ENCODE data around the gene BGLAP.

GRCh38 chr1:156276532-156276931, 34.5 kb downstream of the BGLAP start:
- TF ChIP-seq ZFP36 (IDR thresholded peaks at IDR 0.05; ENCODE audit: borderline replicate concordance, low read depth, low read length, partially characterized antibody) (no peak), U2AF2 (IDR thresholded peaks at IDR 0.05; ENCODE audit: low read depth, low read length) (no peak), HCFC1 (IDR thresholded peaks at IDR 0.05; ENCODE audit: low read depth, low read length) (no peak), ZSCAN30 (CRISPR knock-in tag; IDR thresholded peaks at IDR 0.05) (no peak), SP1 (IDR thresholded peaks at IDR 0.05) (no peak), SP1 (CRISPR knock-in tag; IDR thresholded peaks at IDR 0.05) (no peak)
- TF ChIP-seq, protein P1, sequence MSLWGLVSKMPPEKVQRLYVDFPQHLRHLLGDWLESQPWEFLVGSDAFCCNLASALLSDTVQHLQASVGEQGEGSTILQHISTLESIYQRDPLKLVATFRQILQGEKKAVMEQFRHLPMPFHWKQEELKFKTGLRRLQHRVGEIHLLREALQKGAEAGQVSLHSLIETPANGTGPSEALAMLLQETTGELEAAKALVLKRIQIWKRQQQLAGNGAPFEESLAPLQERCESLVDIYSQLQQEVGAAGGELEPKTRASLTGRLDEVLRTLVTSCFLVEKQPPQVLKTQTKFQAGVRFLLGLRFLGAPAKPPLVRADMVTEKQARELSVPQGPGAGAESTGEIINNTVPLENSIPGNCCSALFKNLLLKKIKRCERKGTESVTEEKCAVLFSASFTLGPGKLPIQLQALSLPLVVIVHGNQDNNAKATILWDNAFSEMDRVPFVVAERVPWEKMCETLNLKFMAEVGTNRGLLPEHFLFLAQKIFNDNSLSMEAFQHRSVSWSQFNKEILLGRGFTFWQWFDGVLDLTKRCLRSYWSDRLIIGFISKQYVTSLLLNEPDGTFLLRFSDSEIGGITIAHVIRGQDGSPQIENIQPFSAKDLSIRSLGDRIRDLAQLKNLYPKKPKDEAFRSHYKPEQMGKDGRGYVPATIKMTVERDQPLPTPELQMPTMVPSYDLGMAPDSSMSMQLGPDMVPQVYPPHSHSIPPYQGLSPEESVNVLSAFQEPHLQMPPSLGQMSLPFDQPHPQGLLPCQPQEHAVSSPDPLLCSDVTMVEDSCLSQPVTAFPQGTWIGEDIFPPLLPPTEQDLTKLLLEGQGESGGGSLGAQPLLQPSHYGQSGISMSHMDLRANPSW (CRISPR knock-in tag; IDR thresholded peaks at IDR 0.05; ENCODE audit: borderline replicate concordance): no peak

Data from HepG2 (cell line).